NCI-H1436 (cell line): ENCODE data around the gene PDE6G.
A peak's percentile ranks its signal among the peaks of the same experiment; 100 is the strongest.
"Not testable (repeated sequence)": the region's sequence is repeated elsewhere in the genome, so short reads cannot be mapped to it uniquely, and the experiment has no call there.

ENCODE experiments used
- DNase-seq: peaks from one replicate; lab custom pipeline; 2025; lab: John Stamatoyannopoulos, UW

The PDE6G gene

GRCh38 chr17:81635431-81635830 is 20.9 kb downstream of the PDE6G start:
- no peak for DNase-seq

- DNase-seq, result no peak
These were observed 24.9 kb downstream of the PDE6G start for GRCh38 chr17:81631482-81631881.

DNA sequence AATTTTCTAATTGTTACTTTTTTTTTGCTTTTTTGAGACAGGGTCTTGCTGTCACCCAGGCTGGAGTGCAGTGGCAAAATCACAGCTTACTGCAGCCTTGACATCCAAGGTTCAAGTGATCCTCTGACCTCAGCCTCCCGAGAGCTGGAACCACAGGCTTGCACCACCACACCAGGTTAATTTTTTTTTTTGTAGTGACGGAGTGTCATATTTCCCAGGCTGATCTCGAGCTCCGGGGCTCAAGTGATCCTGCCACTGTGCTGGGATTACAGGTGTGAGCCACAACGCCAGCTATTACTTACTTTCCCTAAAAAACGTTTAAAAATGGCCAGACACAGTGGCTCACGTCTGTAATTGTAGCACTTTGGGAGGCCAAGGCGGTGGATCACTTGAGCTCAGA is 26.1 kb downstream of the PDE6G start:
- no peak for DNase-seq

DNA sequence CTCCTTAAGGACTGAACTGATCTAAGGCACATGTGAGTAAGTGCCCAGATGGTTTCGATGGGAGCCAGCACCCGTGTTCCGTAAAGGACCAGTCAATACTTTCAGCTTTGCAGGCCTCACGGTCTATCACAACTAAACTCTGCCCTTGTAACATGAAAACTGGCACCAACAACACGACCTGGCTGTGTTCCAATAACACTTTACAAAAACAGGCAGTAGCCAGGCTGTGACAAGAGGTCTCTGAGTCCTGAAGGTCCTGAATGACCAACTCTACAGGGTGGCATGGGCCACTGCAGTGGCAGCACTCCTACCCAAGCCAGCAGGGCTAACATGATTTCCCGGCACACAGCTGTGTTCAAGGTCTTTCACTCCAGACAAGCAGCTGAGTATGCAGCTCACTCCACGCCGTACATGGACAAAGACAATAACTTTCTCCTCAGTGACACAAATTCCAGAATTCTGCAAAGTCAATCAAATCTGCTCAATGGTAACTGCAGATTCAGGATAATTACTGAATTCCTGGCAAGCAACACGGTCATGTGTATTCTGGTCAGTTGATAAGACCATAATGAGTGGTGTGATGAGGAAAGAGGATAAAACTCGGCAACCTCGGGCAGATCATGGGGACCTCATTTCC is 34.7 kb downstream of the PDE6G start:
- DNase-seq, result no peak

DNA sequence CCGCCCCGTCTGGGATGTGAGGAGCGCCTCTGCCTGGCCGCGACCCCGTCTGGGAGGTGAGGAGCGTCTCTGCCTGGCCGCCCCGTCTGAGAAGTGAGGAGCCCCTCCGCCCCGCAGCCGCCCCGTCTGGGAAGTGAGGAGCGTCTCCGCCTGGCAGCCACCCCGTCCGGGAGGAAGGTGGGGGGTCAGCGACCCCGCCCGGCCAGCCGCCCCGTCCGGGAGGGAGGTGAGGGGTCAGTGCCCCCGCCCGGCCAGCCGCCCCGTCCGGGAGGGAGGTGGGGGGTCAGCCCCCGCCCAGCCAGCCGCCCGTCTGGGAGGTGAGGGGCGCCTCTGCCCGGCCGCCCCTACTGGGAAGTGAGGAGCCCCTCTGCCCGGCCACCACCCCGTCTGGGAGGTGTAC is 38.0 kb downstream of the PDE6G start:
- not testable (repeated sequence) for DNase-seq

- DNase-seq, result no peak
These were observed 39.5 kb downstream of the PDE6G start for GRCh38 chr17:81616877-81617276.

DNA sequence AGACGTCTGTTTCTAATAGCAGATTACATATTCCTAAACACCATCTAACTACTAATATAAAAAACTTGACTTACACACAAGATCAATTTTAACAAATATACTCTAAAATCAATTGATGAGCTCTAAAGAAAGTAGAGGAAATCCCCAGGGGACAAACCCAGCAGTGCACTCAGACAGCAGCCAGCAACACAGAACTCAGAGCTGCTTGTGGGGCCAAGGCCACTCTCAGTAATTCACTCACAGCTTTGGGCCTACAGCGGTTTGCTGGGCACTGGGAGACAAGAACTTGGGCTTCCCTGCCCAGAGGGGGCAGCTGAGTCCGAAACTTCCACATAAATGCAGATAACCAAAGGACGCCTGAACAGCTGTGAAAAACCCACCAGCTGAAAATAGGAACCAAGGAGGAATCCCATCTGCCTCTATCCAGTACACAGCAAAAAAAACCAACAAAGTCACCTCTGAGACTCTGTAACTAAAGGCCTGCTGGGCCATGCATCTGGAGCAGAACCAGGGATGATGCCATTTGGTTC is 40.9 kb downstream of the PDE6G start:
- no peak for DNase-seq

DNA sequence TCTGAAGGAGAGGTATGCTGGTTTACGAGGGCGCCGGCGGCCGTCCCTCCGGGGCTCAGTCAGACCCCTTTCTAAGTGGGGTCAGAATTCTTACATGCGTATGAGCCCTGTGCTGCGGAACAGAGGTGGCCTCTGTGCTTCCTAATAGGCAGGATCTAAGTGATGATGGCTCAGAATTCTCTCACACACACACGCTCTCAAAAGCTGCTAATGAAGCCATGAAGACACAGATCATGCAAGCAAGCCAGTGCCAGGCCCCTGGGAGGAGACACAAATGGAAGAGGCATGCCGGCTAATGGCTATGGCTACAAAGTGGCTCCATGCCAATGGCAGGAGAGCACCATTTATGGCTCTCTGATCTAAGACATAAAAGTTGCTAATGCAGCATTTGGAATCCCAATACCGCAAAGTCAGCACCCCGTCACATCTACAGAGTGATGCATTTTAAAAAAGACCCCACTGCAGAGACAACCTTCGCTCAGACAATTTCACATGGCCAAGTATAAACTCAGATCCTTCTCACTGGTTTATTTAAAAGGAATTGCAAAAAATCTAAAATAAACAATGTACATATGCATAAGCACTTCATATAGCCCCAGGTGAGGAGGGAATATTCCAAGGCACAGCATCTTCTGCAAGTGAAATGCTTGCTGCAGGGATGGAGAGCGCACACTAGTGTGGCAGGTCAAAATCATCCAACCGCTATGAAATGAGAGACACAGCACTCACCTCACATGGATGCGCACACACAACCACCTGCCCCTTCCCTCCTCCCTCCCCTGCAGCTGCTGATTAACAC is 44.0 kb downstream of the PDE6G start:
- DNase-seq, result no peak

- no peak for DNase-seq
These were observed 46.6 kb downstream of the PDE6G start for GRCh38 chr17:81609541-81610311.

DNA sequence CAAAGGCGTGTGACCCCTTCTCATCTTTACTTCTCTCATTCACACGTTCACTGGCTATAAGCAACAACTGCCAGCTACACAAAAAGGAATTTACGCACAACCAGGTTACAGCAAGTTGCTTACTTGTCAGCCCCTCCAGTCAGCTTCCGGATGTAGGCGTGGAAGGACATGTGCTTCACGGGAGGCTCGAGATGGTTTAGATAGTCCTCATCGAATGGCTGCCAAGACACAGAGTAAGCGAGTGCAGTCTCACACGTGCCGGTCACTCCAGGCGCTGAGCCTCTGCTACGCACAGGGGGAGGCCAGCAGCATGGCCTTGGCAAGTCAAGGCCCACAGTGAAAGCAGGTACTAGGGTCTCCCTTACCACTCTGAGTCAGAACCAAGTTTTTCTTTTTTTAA is 47.7 kb downstream of the PDE6G start:
- DNase-seq, result no peak

DNA sequence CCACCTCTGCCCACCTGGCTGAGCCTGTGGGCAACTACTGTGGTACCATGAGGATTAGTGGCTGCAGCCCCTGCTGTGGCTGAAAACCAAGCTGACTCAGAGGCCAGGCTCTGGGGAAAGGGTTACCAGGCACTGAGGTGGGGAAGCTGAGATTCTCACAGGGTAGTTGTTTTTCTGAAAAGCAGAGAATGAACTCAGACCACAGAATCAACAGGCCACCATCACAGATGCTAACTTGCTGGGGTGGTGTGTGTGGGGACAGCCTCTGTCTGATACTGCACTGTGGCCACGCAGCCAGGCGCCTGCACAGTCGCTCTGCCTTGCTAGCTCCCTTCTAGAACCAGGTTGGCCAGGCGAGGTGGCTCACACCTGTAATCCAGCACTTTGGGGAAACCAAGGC is 48.3 kb downstream of the PDE6G start:
- DNase-seq, result no peak

- DNase-seq, result no peak
These were observed 48.9 kb downstream of the PDE6G start for GRCh38 chr17:81607431-81607830.

DNA sequence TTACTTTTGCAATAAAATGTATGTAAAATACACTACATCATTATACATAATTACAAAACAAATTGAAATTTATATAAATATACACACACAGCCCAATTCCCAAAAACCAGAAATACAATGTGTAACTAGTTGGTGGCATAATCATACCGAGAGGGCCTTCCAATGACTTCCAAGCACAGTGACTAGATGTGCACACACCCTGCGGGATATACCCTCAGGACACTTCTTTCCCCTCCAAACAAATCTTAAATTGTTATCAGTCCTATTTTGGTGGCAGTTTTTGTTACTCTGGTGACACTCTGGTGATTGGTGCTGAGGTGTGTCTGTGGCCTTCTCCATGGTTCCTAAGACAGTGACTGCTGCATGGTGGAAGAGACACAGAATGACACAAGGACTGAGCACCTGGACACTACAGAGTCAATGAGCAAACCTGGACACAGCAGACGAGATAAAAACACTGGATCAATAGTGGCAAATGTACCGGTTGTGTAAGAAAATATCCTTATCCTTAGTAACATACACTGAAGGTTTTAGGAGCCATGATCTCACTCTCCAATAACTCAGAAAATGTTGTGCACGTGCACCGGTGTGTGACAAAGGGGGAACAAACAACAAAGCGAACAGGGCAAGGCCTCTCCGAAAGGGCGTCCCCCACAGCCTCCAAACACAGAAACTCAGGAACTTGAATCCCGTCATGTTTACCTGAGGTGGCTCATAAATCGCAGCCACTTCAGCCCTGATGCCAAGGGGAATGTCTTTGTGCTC is 52.3 kb downstream of the PDE6G start:
- no peak for DNase-seq

DNA sequence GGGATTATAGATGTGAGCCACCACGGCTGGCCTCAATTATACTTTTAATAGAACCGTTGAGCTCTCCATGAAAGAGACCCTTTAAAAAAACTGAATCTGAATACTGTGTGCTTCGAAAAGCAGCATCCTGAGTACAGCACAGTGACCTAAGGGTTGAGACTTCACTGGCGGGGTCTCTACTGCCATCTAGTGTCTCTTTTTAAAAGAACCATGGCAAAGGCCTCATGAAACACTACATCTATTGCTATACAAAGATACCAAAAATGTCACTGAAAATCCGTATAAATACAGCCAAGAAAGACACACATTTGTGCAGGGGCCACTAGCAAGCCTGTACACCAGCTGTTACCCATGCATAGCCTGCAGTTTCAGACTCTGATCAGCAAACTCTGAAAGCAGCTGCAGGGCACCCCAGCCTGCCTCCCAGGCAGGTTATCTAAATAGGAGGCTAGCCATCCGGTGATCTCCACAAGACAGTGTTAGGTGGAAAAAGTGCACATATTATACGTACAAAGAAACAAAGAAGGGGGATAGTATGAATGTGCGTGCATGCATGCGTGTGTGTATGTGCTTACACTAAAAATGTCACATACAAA is 54.7 kb downstream of the PDE6G start:
- DNase-seq, result peak; percentile 67
